ENCODE data around the gene FAM98A. TPM values are rescaled to one million over a fixed set of nuclear protein-coding genes. Genes with fewer than 3 reads are reported as not detected.

Gene FAM98A
- total and polyA plus RNA-seq, 9 of the 15 experiments (the other 6 are each of a cell fraction or from before 2014, with no cell fraction given) = 16.5 to 238 (median 44.6) TPM

GRCh38 chr2:33599175-33599942 is at the start of gene FAM98A (continued):
- 0 out of 2 replicates have a peak, but pooled peaks have one; percentile 18 for TF ChIP-seq CREB1 (IDR thresholded peaks at IDR 0.05)
- TF ChIP-seq CREB1 (CRISPR knock-in tag; IDR thresholded peaks at IDR 0.05) = peak; percentile 69
- no peak for TF ChIP-seq BCL6 (CRISPR knock-in tag; IDR thresholded peaks at IDR 0.05)
- peak; percentile 83 for TF ChIP-seq MYC (IDR thresholded peaks at IDR 0.05; ENCODE audit: low read depth, low read length)
- TF ChIP-seq MYC (CRISPR knock-in tag; IDR thresholded peaks at IDR 0.05; ENCODE audit: borderline replicate concordance, low read depth) = no peak
- peak; percentile 96 for TF ChIP-seq ZNF511 (CRISPR knock-in tag; IDR thresholded peaks at IDR 0.05)
- TF ChIP-seq BHLHE40 (IDR thresholded peaks at IDR 0.05; ENCODE audit: low read length) = 0 out of 2 replicates have a peak, but pooled peaks have one; percentile 4
- no peak for TF ChIP-seq KDM2B (CRISPR knock-in tag; IDR thresholded peaks at IDR 0.05)
- no peak for TF ChIP-seq KAT7 (CRISPR knock-in tag; IDR thresholded peaks at IDR 0.05; ENCODE audit: borderline replicate concordance)
- peak; percentile 23; the same call in 1 of the 2 replicates for TF ChIP-seq ATF4 (CRISPR knock-in tag; IDR thresholded peaks at IDR 0.05)
- TF ChIP-seq GTF3C2 (IDR thresholded peaks at IDR 0.05; ENCODE audit: borderline replicate concordance, extremely low read depth, insufficient read length) = no peak
- no peak for TF ChIP-seq STAT5A (IDR thresholded peaks at IDR 0.05; ENCODE audit: borderline replicate concordance, low read length)
- peak; percentile 79 for TF ChIP-seq CXXC5 (CRISPR knock-in tag; IDR thresholded peaks at IDR 0.05)
- no peak for TF ChIP-seq TCF15 (CRISPR knock-in tag; IDR thresholded peaks at IDR 0.05)
- no peak for TF ChIP-seq ZNF668 (CRISPR knock-in tag; IDR thresholded peaks at IDR 0.05)
- TF ChIP-seq MEIS2 (IDR thresholded peaks at IDR 0.05; ENCODE audit: partially characterized antibody) = peak; percentile 98
- TF ChIP-seq ZNF699 (CRISPR knock-in tag; IDR thresholded peaks at IDR 0.05; ENCODE audit: insufficient replicate concordance) = no peak
- 0 out of 2 replicates have a peak, but pooled peaks have one; percentile 19 for TF ChIP-seq EGR1 (conservative IDR thresholded peaks at IDR 0.05)
- TF ChIP-seq FOXJ2 (tag; IDR thresholded peaks at IDR 0.05) = 0 out of 2 replicates have a peak, but pooled peaks have one; percentile 65
- TF ChIP-seq PKNOX1 (IDR thresholded peaks at IDR 0.05) = no peak; the same call in 1 of the 2 replicates
- TF ChIP-seq SRF (CRISPR knock-in tag; IDR thresholded peaks at IDR 0.05) = peak in 1 of 2 experiments; percentile 76; a peak in 1 of 4 replicates
